ENCODE data around the gene NLGN1.

Gene NLGN1

GRCh38 chr3:173826416-173826815 is 428.9 kb downstream of the NLGN1 start:
- no peak for DNase-seq (ENCODE audit: extremely low read depth in 1 of 2, low read depth in 1 of 2)

- no peak for DNase-seq (ENCODE audit: extremely low read depth in 1 of 2, low read depth in 1 of 2)
These were observed 429.5 kb downstream of the NLGN1 start for GRCh38 chr3:173826901-173827609.

DNA sequence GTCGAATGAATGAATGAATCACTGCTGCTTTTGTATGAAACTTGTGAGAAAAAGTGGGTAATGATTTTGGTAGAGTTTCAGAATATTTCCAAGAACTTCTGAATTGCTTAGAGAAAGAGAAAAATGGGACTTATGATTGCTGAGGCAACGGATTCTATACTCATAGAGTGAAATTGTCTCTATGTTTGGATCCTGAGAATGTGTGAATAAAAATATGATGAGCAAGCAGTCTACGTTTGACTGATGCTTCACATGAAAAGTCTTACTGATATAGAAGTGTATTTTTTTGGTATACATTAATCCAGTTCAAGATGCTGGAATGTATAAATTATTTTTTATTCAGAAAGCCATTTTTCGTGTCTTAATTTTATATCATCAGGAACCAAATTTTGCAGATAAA is 441.1 kb downstream of the NLGN1 start:
- no peak for DNase-seq (ENCODE audit: extremely low read depth in 1 of 2, low read depth in 1 of 2)

DNA sequence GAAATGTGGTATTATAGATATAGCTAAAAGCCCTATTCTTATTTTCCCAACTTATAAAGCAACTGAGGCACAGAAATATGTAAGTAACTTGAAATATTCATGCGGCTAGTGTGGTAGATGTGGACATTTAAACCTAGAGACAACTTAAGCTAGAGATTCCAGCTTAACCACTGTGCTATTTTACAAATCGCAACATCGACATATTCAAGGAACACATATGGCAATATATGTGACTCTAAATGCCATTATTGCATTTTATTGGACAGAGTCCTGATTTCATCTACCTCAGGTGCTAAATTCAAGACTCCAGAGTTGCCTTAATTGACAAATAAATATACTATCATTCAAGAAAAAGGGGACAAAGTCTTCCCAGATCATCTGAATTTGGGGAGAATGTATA is 442.3 kb downstream of the NLGN1 start:
- DNase-seq (ENCODE audit: extremely low read depth in 1 of 2, low read depth in 1 of 2): no peak

GRCh38 chr3:173841334-173841733 is 443.8 kb downstream of the NLGN1 start:
- DNase-seq (ENCODE audit: extremely low read depth in 1 of 2, low read depth in 1 of 2): no peak

GRCh38 chr3:173843060-173843459 is 445.5 kb downstream of the NLGN1 start:
- DNase-seq (ENCODE audit: extremely low read depth in 1 of 2, low read depth in 1 of 2): no peak

GRCh38 chr3:173846584-173846983 is 449.0 kb downstream of the NLGN1 start:
- DNase-seq (ENCODE audit: extremely low read depth in 1 of 2, low read depth in 1 of 2): no peak

DNA sequence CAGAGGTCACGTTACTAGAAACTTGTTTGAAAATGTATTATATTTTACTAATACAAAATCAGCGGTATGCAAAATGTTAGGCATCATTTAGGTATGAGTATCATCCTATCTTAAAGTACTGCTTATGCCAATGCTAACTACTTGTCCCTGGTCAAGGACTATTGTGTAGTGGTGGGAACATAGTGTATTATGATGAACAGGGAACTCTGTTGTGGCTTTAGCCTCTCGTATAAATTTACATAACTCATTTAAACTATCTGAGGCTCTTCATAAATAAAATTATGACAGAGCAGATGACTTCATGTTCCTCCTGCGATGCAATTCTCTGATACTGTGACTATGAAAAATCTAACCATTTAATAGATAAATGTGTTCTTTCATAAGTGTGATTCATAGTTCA is 451.9 kb downstream of the NLGN1 start:
- no peak for DNase-seq (ENCODE audit: extremely low read depth in 1 of 2, low read depth in 1 of 2)

DNA sequence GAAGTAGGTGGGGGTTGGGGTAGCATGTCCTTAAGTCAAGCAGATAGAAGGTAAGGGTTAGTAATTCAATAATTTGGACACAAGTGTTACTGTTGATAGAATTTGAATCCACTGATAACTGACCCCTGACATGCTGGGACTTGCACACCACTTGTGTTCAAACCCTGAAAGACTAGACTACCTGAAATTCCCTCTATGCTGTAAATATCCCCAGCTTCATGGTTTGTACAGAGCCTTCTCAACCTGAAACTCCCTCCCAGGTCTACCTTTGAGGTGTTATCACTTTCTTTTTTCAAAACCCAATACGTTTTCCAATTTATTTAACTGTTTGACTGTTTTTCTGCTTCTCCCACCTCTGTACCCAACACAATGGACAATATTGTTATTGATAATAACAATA is 459.6 kb downstream of the NLGN1 start:
- DNase-seq (ENCODE audit: extremely low read depth in 1 of 2, low read depth in 1 of 2): no peak

DNA sequence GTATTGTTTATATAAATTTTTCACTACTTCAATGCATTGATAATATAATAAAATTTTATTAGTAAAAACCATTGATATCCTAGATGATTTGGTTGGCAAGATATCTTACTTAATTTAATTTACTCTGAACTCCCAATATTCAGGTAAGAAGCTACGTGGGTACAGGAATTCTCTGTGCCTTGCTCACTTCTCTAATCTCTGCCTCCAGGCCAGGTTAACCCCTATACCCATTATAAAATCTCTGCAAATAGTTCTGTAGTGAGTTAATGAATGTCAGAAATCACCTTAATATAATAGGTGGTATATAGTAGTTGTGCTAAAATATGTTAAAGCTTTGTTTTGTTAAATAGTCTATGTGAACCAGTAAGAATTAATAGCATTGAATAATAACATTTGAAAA is 465.2 kb downstream of the NLGN1 start:
- DNase-seq (ENCODE audit: extremely low read depth in 1 of 2, low read depth in 1 of 2): no peak

DNA sequence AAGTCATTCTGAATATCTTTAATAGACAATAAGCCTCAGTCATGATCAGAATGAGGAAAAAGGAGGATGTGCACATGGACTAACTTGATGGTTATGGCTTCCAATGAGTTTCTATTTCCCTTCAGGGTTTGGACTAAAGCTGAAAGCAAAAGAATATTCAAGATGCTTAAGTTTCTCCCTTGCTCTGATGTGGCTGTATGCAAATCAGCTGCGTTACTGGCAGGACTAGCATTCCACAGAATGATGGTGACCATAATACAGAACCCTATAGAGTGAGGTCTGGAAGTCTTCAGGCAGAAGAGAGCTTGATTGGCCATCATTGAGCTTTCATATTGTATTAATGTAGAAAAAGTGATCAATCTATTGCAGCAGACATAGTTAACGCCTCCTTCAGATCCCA is 466.0 kb downstream of the NLGN1 start:
- no peak for DNase-seq (ENCODE audit: extremely low read depth in 1 of 2, low read depth in 1 of 2)

GRCh38 chr3:173865900-173866498 is 468.5 kb downstream of the NLGN1 start:
- no peak for DNase-seq (ENCODE audit: extremely low read depth in 1 of 2, low read depth in 1 of 2)

- no peak for DNase-seq (ENCODE audit: extremely low read depth in 1 of 2, low read depth in 1 of 2)
These were observed 472.2 kb downstream of the NLGN1 start for GRCh38 chr3:173869766-173870165.

- DNase-seq (ENCODE audit: extremely low read depth in 1 of 2, low read depth in 1 of 2): no peak
These were observed 473.4 kb downstream of the NLGN1 start for GRCh38 chr3:173870976-173871375.

GRCh38 chr3:173875790-173876189 is 478.2 kb downstream of the NLGN1 start:
- DNase-seq (ENCODE audit: extremely low read depth in 1 of 2, low read depth in 1 of 2): no peak

DNA sequence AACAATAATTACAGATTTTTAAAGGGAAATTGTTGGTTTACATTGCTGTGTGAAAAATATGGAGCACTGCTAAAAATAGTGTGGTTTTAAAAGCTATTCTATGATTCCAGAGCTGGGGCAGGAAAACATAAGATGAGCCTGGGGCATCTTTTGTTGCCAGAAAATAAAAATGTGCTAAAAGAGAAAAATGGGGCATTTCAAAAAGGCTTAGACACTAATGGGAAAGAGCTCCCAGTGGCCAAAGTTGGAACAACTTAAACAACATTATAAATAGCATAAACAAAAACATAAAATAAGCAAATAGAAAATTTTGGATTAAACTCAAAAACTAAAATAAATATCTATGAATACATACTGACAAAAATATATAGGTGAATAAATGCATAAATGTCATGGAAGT is 478.9 kb downstream of the NLGN1 start:
- no peak for DNase-seq (ENCODE audit: extremely low read depth in 1 of 2, low read depth in 1 of 2)

DNA sequence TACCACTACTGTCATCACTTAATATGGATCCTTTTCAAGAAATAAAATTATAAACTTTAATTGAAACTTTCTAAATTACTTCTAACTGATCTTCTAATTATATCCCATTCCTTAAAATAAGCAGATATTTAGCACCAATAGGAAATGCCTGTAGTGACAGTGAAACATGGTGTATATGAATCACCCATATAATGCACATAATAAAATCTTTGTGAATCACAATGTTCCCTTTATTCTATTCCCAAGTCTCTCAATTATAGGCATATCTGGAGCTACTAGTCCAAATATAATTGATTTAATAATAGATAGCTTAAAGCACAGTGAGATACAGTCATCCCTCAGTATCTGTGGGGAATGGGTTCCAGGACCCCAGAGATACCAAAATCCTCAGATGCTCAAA is 490.3 kb downstream of the NLGN1 start:
- no peak for DNase-seq (ENCODE audit: extremely low read depth in 1 of 2, low read depth in 1 of 2)

DNA sequence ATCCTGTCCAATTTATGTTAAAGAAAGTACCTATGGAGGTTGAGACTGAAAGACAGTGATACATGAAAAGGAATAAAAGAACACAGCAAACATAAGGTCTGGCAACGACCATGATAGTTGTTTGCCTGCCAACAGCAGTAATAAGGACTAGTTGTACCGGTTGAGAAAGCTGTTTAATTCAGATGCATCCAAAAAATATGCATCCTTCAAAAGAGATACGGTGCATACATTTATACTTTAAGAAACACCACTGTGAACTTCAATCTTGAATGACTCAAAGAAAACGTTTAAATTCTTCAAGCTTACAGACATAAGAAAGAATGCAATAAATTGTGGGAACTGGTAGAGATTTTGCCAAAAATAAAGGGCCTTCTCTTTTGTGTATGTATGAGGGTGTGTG is 492.1 kb downstream of the NLGN1 start:
- DNase-seq (ENCODE audit: extremely low read depth in 1 of 2, low read depth in 1 of 2): no peak

GRCh38 chr3:173890091-173890490 is 492.5 kb downstream of the NLGN1 start:
- DNase-seq (ENCODE audit: extremely low read depth in 1 of 2, low read depth in 1 of 2): no peak

DNA sequence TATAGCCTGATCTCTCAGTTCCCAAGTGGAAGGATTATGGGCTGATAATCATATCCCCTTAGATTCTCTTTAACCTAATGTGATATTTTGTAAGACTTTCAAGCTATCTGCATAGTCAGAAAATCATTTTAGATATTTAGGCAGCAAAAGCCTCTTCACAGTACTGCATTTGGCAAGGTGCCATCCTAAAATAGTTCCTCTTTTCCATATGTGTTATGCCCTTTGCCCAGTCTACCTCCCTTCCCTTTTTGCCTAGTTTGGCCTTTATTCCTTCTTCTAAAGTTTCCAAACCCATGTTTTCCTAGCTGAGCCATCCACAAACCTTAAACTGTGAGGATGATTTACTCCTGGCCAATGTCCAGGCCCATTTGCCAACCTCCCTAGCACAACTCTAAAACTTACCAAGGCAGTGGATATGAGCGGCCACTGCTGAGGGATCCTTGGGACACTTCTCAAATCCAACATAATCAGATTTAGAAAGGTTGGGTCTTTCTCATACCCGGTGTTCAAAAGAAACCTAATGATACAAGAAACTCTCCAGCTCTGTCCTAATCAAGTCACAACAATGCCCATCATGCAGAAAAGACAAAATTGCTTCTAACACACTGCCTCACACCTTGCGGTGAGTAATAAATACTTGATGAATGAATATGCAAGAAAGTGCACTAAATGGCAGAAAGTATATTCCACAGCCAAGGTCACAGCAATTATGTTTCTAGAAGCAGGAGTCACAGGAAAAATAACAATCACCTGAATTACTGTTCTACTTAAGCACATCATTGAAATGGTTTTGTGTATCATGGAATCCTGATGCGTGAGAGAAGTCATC is 493.9 kb downstream of the NLGN1 start:
- no peak for DNase-seq (ENCODE audit: extremely low read depth in 1 of 2, low read depth in 1 of 2)

GRCh38 chr3:173892547-173892946 is 495.0 kb downstream of the NLGN1 start:
- no peak for DNase-seq (ENCODE audit: extremely low read depth in 1 of 2, low read depth in 1 of 2)

DNA sequence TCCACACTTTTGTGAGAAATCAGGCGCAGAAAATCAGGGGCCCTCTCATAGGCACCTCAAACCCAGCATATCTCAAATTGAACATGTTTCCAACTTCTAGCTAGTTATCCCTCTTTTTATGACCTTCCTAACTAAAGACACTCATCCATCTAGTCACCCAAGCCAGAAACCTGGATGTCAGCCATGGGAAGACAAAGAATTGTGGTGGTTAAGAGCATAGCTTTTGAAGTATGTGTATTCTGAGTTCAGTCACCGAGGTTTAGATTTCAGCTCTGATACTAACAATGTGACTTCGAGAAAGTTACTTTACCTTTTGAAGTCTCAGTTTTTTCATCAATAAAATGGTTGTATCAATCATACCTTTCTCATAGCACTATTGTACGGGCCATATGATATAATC is 495.5 kb downstream of the NLGN1 start:
- no peak for DNase-seq (ENCODE audit: extremely low read depth in 1 of 2, low read depth in 1 of 2)

All from stimulated activated CD8-positive, alpha-beta memory T cell treated with anti-CD3 and anti-CD28 coated beads, Interleukin-7, amount 100 ng/mL, for 48 hours (primary cell).